ENCODE data around the gene SPINT4. TPM values are rescaled to one million over a fixed set of nuclear protein-coding genes. Genes with fewer than 3 reads are reported as not detected.

SPINT4 gene
- total RNA-seq, 2 experiments from 2014 or later = not detected

- H2AFZ ChIP-seq (ENCODE audit: low read length) = no peak overlapping the region
- H3K36me3 ChIP-seq (ENCODE audit: insufficient read depth, low read length) = no peaks in the 10 kb centered on the region
- BruUV-seq (replicated peaks) = no TSS peak
- H3K27ac ChIP-seq (ENCODE audit: low read depth, low read length, poor library complexity, severe bottlenecking) = no peak overlapping the region
- DNase-seq (ENCODE audit: low spot score) = no peak
- intact Hi-C loops (cut with micrococcal nuclease; ENCODE audit: unreplicated experiment) = no loop called here
- no peaks in the 10 kb centered on the region for H4K20me1 ChIP-seq (ENCODE audit: insufficient read depth, low read length)
- H3K9me3 ChIP-seq (ENCODE audit: low read length) = peaks cover 15% of the 10 kb centered on the region; the same call in 1 of the 2 replicates
- H3K9me2 ChIP-seq (ENCODE audit: insufficient read depth, low read length) = no peaks in the 10 kb centered on the region
- H3K4me3 ChIP-seq (ENCODE audit: low read depth, low read length, poor library complexity, severe bottlenecking) = no peak overlapping the region
- H3K79me2 ChIP-seq (ENCODE audit: insufficient read depth, low read depth, low read length) = no peaks in the 10 kb centered on the region
- no peak for TF ChIP-seq EZH2phosphoT487 (IDR thresholded peaks at IDR 0.05; ENCODE audit: borderline replicate concordance, low read depth, low read length)
- no peak for TF ChIP-seq CTCF (conservative IDR thresholded peaks at IDR 0.05; ENCODE audit: low read length)
- ChIA-PET CTCF (ENCODE audit: unreplicated experiment) (no interaction called here), POLR2A (no interaction called here)
- H3K4me1 ChIP-seq (ENCODE audit: insufficient read depth, low read length, poor library complexity, severe bottlenecking) = no peaks in the 10 kb centered on the region
- no peak overlapping the region for H3K4me2 ChIP-seq (ENCODE audit: low read length)
Measured at GRCh38 chr20:45735988-45736387, 13.8 kb downstream of the SPINT4 start.

DNA sequence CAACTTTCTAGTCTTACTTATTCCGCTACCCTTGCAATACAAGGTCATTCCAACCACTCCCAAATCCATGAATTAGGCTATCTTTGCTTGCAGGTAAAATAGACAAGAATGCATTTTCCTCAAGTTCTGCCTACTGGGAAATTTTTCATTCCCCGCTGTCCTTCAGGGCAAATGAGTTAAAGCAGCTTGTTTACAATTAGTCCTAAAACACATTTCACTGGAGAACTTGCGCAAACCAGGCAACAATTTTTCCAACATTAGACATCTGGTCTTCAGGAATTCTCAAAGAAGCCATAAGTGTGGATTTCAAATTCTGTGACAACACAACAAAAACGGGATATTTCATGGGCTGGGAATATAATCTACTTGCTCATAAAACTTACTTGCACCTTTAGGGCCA lies 20.4 kb downstream of the SPINT4 start:
- H3K9me3 ChIP-seq (ENCODE audit: low read length) = no peaks in the 10 kb centered on the region
- no peaks in the 10 kb centered on the region for H3K79me2 ChIP-seq (ENCODE audit: insufficient read depth, low read depth, low read length)
- no peak overlapping the region for H3K4me2 ChIP-seq (ENCODE audit: low read length)
- CTCF ChIA-PET (ENCODE audit: unreplicated experiment) = no interaction called here
- no peaks in the 10 kb centered on the region for H3K36me3 ChIP-seq (ENCODE audit: insufficient read depth, low read length)
- no TSS peak for BruUV-seq (replicated peaks)
- intact Hi-C loops (cut with micrococcal nuclease; ENCODE audit: unreplicated experiment) = no loop called here
- H2AFZ ChIP-seq (ENCODE audit: low read length) = no peak overlapping the region
- TF ChIP-seq EZH2phosphoT487 (IDR thresholded peaks at IDR 0.05; ENCODE audit: borderline replicate concordance, low read depth, low read length) = no peak
- TF ChIP-seq CTCF (conservative IDR thresholded peaks at IDR 0.05; ENCODE audit: low read length) = no peak
- no peak for DNase-seq (ENCODE audit: low spot score)
- H3K4me1 ChIP-seq (ENCODE audit: insufficient read depth, low read length, poor library complexity, severe bottlenecking) = no peaks in the 10 kb centered on the region
- no peak overlapping the region for H3K4me3 ChIP-seq (ENCODE audit: low read depth, low read length, poor library complexity, severe bottlenecking)
- H4K20me1 ChIP-seq (ENCODE audit: insufficient read depth, low read length) = no peaks in the 10 kb centered on the region
- H3K9me2 ChIP-seq (ENCODE audit: insufficient read depth, low read length) = no peaks in the 10 kb centered on the region
- POLR2A ChIA-PET = no interaction called here
- no peak overlapping the region for H3K27ac ChIP-seq (ENCODE audit: low read depth, low read length, poor library complexity, severe bottlenecking)

GRCh38 chr20:45745015-45745414 lies 22.9 kb downstream of the SPINT4 start:
- H3K9me3 ChIP-seq (ENCODE audit: low read length) = no peaks in the 10 kb centered on the region
- no peak overlapping the region for H3K4me3 ChIP-seq (ENCODE audit: low read depth, low read length, poor library complexity, severe bottlenecking)
- no peak overlapping the region for H3K4me2 ChIP-seq (ENCODE audit: low read length)
- no peak for DNase-seq (ENCODE audit: low spot score)
- no peaks in the 10 kb centered on the region for H3K4me1 ChIP-seq (ENCODE audit: insufficient read depth, low read length, poor library complexity, severe bottlenecking)
- H3K79me2 ChIP-seq (ENCODE audit: insufficient read depth, low read depth, low read length) = no peaks in the 10 kb centered on the region
- H2AFZ ChIP-seq (ENCODE audit: low read length) = no peak overlapping the region
- BruUV-seq (replicated peaks) = no TSS peak
- TF ChIP-seq CTCF (conservative IDR thresholded peaks at IDR 0.05; ENCODE audit: low read length) (no peak), EZH2phosphoT487 (IDR thresholded peaks at IDR 0.05; ENCODE audit: borderline replicate concordance, low read depth, low read length) (no peak)
- no peaks in the 10 kb centered on the region for H4K20me1 ChIP-seq (ENCODE audit: insufficient read depth, low read length)
- intact Hi-C loops (cut with micrococcal nuclease; ENCODE audit: unreplicated experiment) = no loop called here
- no peaks in the 10 kb centered on the region for H3K36me3 ChIP-seq (ENCODE audit: insufficient read depth, low read length)
- H3K9me2 ChIP-seq (ENCODE audit: insufficient read depth, low read length) = no peaks in the 10 kb centered on the region
- ChIA-PET POLR2A (no interaction called here), CTCF (ENCODE audit: unreplicated experiment) (no interaction called here)
- no peak overlapping the region for H3K27ac ChIP-seq (ENCODE audit: low read depth, low read length, poor library complexity, severe bottlenecking)

All from OCI-LY7 (cell line).